Panc1 (cell line): Measurements from ENCODE around the gene BICDL2. TPM values are rescaled to one million over a fixed set of nuclear protein-coding genes. Genes with fewer than 3 reads are reported as not detected.

Experiments used
- ATAC-seq: fragments of 200-7000 bp; cut with Tn5 transposase; 2 replicates; pipeline ENCODE4 v1.9.1; 2020; ENCODE audit warnings: mild to moderate bottlenecking, moderate library complexity
- BruUV-seq: library from RNA; stranded (reverse); fragments of 400-500 nt; replicated peaks from 2 replicates; lab custom pipeline; 2021; lab: Mats Ljungman, UMichigan
- CTCF ChIA-PET: fragments of 300-600 bp; sonication (Branson Sonifier 250); formaldehyde crosslinking; loops from one replicate; lab custom pipeline; 2022; ENCODE audit warnings: antibody characterized with exemption; lab: Charles Lee
- POLR2A ChIA-PET: fragments of 300-600 bp; sonication (Branson Sonifier 250); formaldehyde crosslinking; loops from one replicate; lab custom pipeline; 2022; ENCODE audit warnings: antibody characterized with exemption; lab: Charles Lee
- DNase-seq: peaks from one replicate; pipeline ENCODE4 v3.0.0-alpha.2; 2010; ENCODE audit warnings: low read depth, low spot score
- H3K27ac ChIP-seq: 2 replicates; pipeline ENCODE4 v1.5.1; 2011; ENCODE audit warnings: mild to moderate bottlenecking, low read length, inconsistent platforms
- H3K27me3 ChIP-seq: fragments of 200-500 bp; sonication (Bioruptor generic); 2 replicates; pipeline ENCODE4 v1.6.0; 2014; ENCODE audit warnings: low read length, inconsistent platforms; ENCODE audit not compliant: control insufficient read depth, insufficient read depth
- H3K36me3 ChIP-seq: fragments of 200-500 bp; sonication (Bioruptor generic); 2 replicates; pipeline ENCODE4 v1.5.1; 2014; ENCODE audit warnings: inconsistent platforms, mild to moderate bottlenecking, low read length, moderate library complexity; ENCODE audit not compliant: control insufficient read depth, insufficient read depth
- H3K4me1 ChIP-seq: 2 replicates; pipeline ENCODE4 v1.5.1; 2011; ENCODE audit warnings: inconsistent platforms, mild to moderate bottlenecking, low read length, moderate library complexity; ENCODE audit not compliant: control insufficient read depth, insufficient read depth
- H3K4me3 ChIP-seq, 2 experiments: 2 replicates each; pipeline ENCODE4 v1.5.1; 2011 to 2012; ENCODE audit warnings: low read depth in 2 of 2, low read length in 2 of 2, mild to moderate bottlenecking in 2 of 2, inconsistent platforms in 1 of 2, moderate library complexity in 1 of 2
- H3K9me3 ChIP-seq: fragments of 200-500 bp; sonication (Bioruptor generic); 2 replicates; pipeline ENCODE4 v1.5.1; 2014; ENCODE audit warnings: low read depth, mild to moderate bottlenecking, inconsistent platforms, low read length, moderate library complexity; ENCODE audit not compliant: control insufficient read depth, insufficient read depth
- POLR2AphosphoS5 ChIP-seq: IDR thresholded peaks from 2 replicates; pipeline ENCODE4 v1.6.1; 2012; ENCODE audit warnings: mild to moderate bottlenecking, low read depth, low read length, moderate library complexity
- SIN3A ChIP-seq: IDR thresholded peaks from 2 replicates; pipeline ENCODE4 v1.6.1; 2012; ENCODE audit warnings: low read depth, mild to moderate bottlenecking, low read length, moderate library complexity, borderline replicate concordance; ENCODE audit not compliant: insufficient read depth
- TCF7L2 ChIP-seq: IDR thresholded peaks from 2 replicates; pipeline ENCODE4 v1.6.1; 2011; ENCODE audit warnings: mild to moderate bottlenecking, low read depth, low read length, inconsistent platforms
- in situ Hi-C: cut with HindIII; loops from 2 replicates; pipeline ENCODE4 v1.10.0; 2016; ENCODE audit warnings: low sequenced_read_pairs, low pct_unique_long_range_greater_than_20kb
- intact Hi-C: fragments of 100-400 bp; cut with micrococcal nuclease; formaldehyde crosslinking; loops from one replicate; pipeline ENCODE4 v1.10.0; 2022; ENCODE audit not compliant: unreplicated experiment
- total RNA-seq: library from RNA; stranded (reverse); gene quantifications from one replicate; pipeline ENCODE4 v1.2.1, GENCODE V29; 2021; ENCODE audit not compliant: unreplicated experiment
- TF ChIP-seq, protein P1 (sequence below): fragments of 450-650 bp; IDR thresholded peaks from 2 replicates; pipeline ENCODE4 v1.5.1; 2017; ENCODE audit warnings: mild to moderate bottlenecking
- TF ChIP-seq, protein P2 (sequence below), 2 experiments: IDR thresholded peaks; 2 replicates each; pipeline ENCODE4 v1.6.1; 2011 to 2012; ENCODE audit warnings: low read depth in 2 of 2, control low read depth in 1 of 2, low read length in 1 of 2, mild to moderate bottlenecking in 1 of 2, moderate library complexity in 1 of 2; ENCODE audit not compliant: insufficient read depth in 1 of 2

The BICDL2 gene
- total RNA-seq, 1 experiment from 2014 or later, result 0.21 TPM

DNA sequence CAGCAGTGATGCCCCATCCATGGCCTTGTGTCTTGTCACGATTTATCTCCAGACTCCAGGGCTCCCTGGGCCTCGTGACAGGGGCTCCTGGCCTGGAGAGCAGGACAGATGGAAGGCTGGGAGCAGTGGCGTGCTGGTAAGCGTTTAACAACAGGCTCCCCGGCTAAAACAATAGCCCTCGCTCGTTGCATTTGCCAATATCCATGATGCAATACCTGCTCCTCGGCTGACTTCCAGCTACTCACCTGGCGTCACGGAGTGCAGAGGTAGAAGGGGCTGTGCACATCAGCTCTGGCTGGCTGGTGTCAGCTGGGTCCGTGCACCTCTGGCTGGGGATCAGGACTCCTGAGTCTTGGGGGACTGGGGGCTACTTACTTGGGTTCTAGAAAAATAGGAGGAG is 1.5 kb upstream of the BICDL2 start:
- Histone ChIP-seq H3K27me3 (no peaks in the 10 kb centered on the region; the same call in 1 of the 2 replicates), H3K36me3 (peaks cover 3% of the 10 kb centered on the region; the same call in 1 of the 2 replicates), H3K4me1 (no peaks in the 10 kb centered on the region), H3K27ac (no peak overlapping the region), H3K4me3 (no peak overlapping the region), H3K9me3 (no peaks in the 10 kb centered on the region)
- ChIA-PET POLR2A (no interaction called here), CTCF (no interaction called here)
- in situ Hi-C loops (no loop called here), intact Hi-C loops (no loop called here)
- DNase-seq (no peak), ATAC-seq (peak; percentile 47; the same call in 1 of the 2 replicates)
- BruUV-seq, result no TSS peak
- TF ChIP-seq, protein P1, sequence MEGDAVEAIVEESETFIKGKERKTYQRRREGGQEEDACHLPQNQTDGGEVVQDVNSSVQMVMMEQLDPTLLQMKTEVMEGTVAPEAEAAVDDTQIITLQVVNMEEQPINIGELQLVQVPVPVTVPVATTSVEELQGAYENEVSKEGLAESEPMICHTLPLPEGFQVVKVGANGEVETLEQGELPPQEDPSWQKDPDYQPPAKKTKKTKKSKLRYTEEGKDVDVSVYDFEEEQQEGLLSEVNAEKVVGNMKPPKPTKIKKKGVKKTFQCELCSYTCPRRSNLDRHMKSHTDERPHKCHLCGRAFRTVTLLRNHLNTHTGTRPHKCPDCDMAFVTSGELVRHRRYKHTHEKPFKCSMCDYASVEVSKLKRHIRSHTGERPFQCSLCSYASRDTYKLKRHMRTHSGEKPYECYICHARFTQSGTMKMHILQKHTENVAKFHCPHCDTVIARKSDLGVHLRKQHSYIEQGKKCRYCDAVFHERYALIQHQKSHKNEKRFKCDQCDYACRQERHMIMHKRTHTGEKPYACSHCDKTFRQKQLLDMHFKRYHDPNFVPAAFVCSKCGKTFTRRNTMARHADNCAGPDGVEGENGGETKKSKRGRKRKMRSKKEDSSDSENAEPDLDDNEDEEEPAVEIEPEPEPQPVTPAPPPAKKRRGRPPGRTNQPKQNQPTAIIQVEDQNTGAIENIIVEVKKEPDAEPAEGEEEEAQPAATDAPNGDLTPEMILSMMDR, result no peak
- TF ChIP-seq, protein P2, sequence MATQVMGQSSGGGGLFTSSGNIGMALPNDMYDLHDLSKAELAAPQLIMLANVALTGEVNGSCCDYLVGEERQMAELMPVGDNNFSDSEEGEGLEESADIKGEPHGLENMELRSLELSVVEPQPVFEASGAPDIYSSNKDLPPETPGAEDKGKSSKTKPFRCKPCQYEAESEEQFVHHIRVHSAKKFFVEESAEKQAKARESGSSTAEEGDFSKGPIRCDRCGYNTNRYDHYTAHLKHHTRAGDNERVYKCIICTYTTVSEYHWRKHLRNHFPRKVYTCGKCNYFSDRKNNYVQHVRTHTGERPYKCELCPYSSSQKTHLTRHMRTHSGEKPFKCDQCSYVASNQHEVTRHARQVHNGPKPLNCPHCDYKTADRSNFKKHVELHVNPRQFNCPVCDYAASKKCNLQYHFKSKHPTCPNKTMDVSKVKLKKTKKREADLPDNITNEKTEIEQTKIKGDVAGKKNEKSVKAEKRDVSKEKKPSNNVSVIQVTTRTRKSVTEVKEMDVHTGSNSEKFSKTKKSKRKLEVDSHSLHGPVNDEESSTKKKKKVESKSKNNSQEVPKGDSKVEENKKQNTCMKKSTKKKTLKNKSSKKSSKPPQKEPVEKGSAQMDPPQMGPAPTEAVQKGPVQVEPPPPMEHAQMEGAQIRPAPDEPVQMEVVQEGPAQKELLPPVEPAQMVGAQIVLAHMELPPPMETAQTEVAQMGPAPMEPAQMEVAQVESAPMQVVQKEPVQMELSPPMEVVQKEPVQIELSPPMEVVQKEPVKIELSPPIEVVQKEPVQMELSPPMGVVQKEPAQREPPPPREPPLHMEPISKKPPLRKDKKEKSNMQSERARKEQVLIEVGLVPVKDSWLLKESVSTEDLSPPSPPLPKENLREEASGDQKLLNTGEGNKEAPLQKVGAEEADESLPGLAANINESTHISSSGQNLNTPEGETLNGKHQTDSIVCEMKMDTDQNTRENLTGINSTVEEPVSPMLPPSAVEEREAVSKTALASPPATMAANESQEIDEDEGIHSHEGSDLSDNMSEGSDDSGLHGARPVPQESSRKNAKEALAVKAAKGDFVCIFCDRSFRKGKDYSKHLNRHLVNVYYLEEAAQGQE (IDR thresholded peaks at IDR 0.05; ENCODE audit: insufficient read depth in 1 of 2, low read depth in 2 of 2, low read length in 1 of 2), result no peak
- TF ChIP-seq POLR2AphosphoS5 (no peak), TCF7L2 (no peak), SIN3A (no peak)

DNA sequence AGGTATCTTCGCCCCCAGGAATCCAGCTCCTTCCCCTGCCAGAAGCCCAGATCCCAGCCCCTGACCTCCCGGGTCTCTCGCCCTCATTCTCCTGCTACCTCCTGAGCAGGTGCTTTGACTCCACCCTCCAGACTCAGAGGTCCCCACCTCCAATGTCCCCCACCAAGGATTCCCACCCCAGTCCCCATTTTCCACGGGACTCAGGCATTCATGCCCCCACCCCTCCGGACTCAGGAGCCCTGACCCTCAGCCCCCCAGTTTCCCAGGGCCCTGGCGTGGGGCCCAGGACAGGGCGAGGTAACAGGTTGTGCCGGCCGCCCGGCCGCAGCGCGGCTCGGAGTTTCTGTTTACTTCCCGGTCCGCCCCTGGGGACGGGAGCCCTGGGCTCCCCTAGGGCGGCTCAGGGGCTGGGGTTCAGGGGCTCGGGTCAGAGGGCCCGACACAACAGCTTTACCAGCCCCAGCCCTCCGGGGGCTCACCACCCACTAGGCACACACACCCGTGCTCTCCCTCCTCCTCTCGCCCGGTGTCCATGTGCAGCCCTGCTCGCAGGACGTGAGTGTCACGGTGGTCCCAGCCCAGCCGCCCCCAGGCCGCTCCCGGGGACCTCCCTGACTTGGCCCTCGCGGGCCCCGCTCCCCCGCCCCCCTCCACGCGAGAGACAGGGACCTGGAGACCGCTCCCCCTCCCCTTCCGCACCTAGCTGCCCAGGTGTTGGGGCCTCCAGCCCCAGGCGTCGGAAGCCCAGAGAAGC is 595 bp downstream of the BICDL2 start:
- ChIA-PET POLR2A (no interaction called here), CTCF (no interaction called here)
- in situ Hi-C loops, result no loop called here
- H3K27me3 ChIP-seq, result no peaks in the 10 kb centered on the region; the same call in 1 of the 2 replicates
- peak overlapping the region in 1 of 2 experiments; percentile 30; a peak in 2 of 4 replicates for H3K4me3 ChIP-seq
- H3K4me1 ChIP-seq, result peaks cover 3% of the 10 kb centered on the region; the same call in 1 of the 2 replicates
- intact Hi-C loops, result no loop called here
- H3K27ac ChIP-seq, result no peak overlapping the region
- ATAC-seq (no peak), DNase-seq (no peak)
- BruUV-seq, result no TSS peak
- TF ChIP-seq TCF7L2, result no peak
- TF ChIP-seq, protein P1, result no peak
- no peak for TF ChIP-seq SIN3A
- peaks cover 3% of the 10 kb centered on the region; the same call in 1 of the 2 replicates for H3K36me3 ChIP-seq
- no peaks in the 10 kb centered on the region for H3K9me3 ChIP-seq
